Fibroblast of lung (primary cell): ENCODE data around the gene SCAF1.

Experiments
- CTCF ChIP-seq, 2 donors: IDR thresholded peaks in 1 of 2; conservative IDR thresholded peaks in 1 of 2; 1 replicate in 1 of 2; 2 replicates in 1 of 2; pipeline ENCODE4 v1.5.1; 2011 to 2012; ENCODE audit warnings: low read length in 2 of 2, control low read depth in 1 of 2, inconsistent platforms in 1 of 2, low read depth in 1 of 2, mild to moderate bottlenecking in 1 of 2
- EZH2 ChIP-seq: IDR thresholded peaks from 2 replicates; pipeline ENCODE4 v1.5.1; 2012; ENCODE audit warnings: low read length, control low read depth, mild to moderate bottlenecking; ENCODE audit errors: missing control alignments

GRCh38 chr19:49635530-49636232, 6.3 kb upstream of the SCAF1 start:
- TF ChIP-seq CTCF (conservative IDR thresholded peaks at IDR 0.05 in 1 of 2, IDR thresholded peaks at IDR 0.05 in 1 of 2; ENCODE audit: low read depth in 1 of 2, low read length in 2 of 2) (peak in 1 of 2 donors; percentile 6), EZH2 (no peak)
